Smooth muscle cell (in vitro differentiated cells): ENCODE measurements around the gene METTL22. TPM values are rescaled to one million over a fixed set of nuclear protein-coding genes. Genes with fewer than 3 reads are reported as not detected.

Experiments
- DNase-seq: peaks from one replicate; lab custom pipeline; 2025; ENCODE audit not compliant: unreplicated experiment; lab: John Stamatoyannopoulos, UW
- H2AFZ ChIP-seq: fragments of 200-600 bp; sonication (generic); 2 replicates; pipeline ENCODE4 v1.6.0; 2016; ENCODE audit warnings: antibody characterized with exemption, low read depth, mild to moderate bottlenecking
- H3F3A ChIP-seq: fragments of 200-600 bp; sonication (generic); 2 replicates; pipeline ENCODE4 v1.6.0; 2017; ENCODE audit warnings: antibody characterized with exemption, low read depth
- H3K27ac ChIP-seq: fragments of 200-600 bp; sonication (generic); 2 replicates; pipeline ENCODE4 v1.5.1; 2016; ENCODE audit warnings: low read depth, mild to moderate bottlenecking
- H3K27me3 ChIP-seq: fragments of 200-600 bp; sonication (generic); 2 replicates; pipeline ENCODE4 v1.6.1; 2016; ENCODE audit warnings: low read depth, mild to moderate bottlenecking
- H3K36me3 ChIP-seq: fragments of 200-600 bp; sonication (generic); 2 replicates; pipeline ENCODE4 v1.5.1; 2016; ENCODE audit warnings: low read depth
- H3K4me1 ChIP-seq: fragments of 200-600 bp; sonication (generic); 2 replicates; pipeline ENCODE4 v1.5.1; 2016; ENCODE audit warnings: low read depth
- H3K4me2 ChIP-seq: fragments of 200-600 bp; sonication (generic); 2 replicates; pipeline ENCODE4 v1.6.0; 2016; ENCODE audit warnings: mild to moderate bottlenecking
- H3K4me3 ChIP-seq: fragments of 200-600 bp; sonication (generic); 2 replicates; pipeline ENCODE4 v1.5.1; 2016; ENCODE audit warnings: mild to moderate bottlenecking
- H3K79me2 ChIP-seq: fragments of 200-600 bp; sonication (generic); 2 replicates; pipeline ENCODE4 v1.6.0; 2016; ENCODE audit warnings: low read depth, mild to moderate bottlenecking
- H3K9ac ChIP-seq: fragments of 200-600 bp; sonication (generic); 2 replicates; pipeline ENCODE4 v1.6.0; 2016; ENCODE audit warnings: low read depth
- H3K9me3 ChIP-seq: fragments of 200-600 bp; sonication (generic); replicated peaks from 2 replicates; pipeline ENCODE4 v1.5.1; 2016; ENCODE audit warnings: low read depth
- H4K20me1 ChIP-seq: fragments of 200-600 bp; sonication (generic); 2 replicates; pipeline ENCODE4 v1.6.0; 2016; ENCODE audit warnings: low read depth
- WGBS: methylation state at CpG from one replicate; pipeline ENCODE4 v1.1.7; 2016; ENCODE audit warnings: low lambda C conversion rate; 5-methylcytosine and 5-hydroxymethylcytosine counted together
- polyA plus RNA-seq: library from polyadenylated mRNA; unstranded; fragments of >200 nt; fragmentation: Nextera tagmentation; extraction: Ambion mirVana; gene quantifications from 2 replicates; pipeline ENCODE4 v1.2.1, GENCODE V29; 2016
- total RNA-seq: library from RNA; depleted of rRNA; stranded (reverse); fragments of >200 nt; gene quantifications from 2 replicates; pipeline ENCODE4 v1.2.3, GENCODE V29; 2014
- TF ChIP-seq, protein P1 (sequence below): fragments of 200-600 bp; sonication (generic); IDR thresholded peaks from 2 replicates; pipeline ENCODE4 v1.5.1; 2017; ENCODE audit warnings: borderline replicate concordance, mild to moderate bottlenecking, antibody characterized with exemption; ENCODE audit not compliant: insufficient read depth, poor library complexity, severe bottlenecking

METTL22 gene
- total and polyA plus RNA-seq, 2 experiments from 2014 or later: 19.2 to 37.4 TPM

DNA sequence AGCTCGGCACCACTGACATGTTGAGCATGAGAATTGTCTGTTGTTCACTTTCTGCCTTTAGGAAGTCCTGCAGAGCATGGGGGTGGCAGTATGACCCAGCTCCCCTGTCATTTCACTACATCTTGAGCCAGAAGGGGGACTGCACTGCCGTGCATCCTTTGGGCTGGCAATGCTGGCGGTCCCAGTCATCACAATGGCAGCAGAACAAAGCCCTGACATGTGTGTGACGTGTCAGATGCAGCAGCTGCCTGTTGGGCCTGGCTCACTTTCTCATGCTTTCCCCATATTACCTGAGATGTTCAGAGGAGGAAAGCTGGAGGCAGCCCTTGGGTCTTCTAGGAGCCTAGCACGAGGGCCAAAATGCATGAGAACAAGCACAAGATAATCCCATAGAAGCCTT lies 46.6 kb downstream of the METTL22 start:
- Histone ChIP-seq H3K4me1 (no peaks in the 10 kb centered on the region), H4K20me1 (no peaks in the 10 kb centered on the region)
- WGBS: 85% methylated on average over 5 of the region's 5 CpGs

GRCh38 chr16:8669481-8669880 lies 48.0 kb downstream of the METTL22 start:
- H4K20me1 ChIP-seq: no peaks in the 10 kb centered on the region
- TF ChIP-seq, protein P1, sequence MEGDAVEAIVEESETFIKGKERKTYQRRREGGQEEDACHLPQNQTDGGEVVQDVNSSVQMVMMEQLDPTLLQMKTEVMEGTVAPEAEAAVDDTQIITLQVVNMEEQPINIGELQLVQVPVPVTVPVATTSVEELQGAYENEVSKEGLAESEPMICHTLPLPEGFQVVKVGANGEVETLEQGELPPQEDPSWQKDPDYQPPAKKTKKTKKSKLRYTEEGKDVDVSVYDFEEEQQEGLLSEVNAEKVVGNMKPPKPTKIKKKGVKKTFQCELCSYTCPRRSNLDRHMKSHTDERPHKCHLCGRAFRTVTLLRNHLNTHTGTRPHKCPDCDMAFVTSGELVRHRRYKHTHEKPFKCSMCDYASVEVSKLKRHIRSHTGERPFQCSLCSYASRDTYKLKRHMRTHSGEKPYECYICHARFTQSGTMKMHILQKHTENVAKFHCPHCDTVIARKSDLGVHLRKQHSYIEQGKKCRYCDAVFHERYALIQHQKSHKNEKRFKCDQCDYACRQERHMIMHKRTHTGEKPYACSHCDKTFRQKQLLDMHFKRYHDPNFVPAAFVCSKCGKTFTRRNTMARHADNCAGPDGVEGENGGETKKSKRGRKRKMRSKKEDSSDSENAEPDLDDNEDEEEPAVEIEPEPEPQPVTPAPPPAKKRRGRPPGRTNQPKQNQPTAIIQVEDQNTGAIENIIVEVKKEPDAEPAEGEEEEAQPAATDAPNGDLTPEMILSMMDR: no peak
- no peak overlapping the region for H3K9ac ChIP-seq
- H3K27ac ChIP-seq: no peak overlapping the region
- H3K4me1 ChIP-seq: peaks cover 5% of the 10 kb centered on the region
- no peak overlapping the region for H3K4me3 ChIP-seq
- DNase-seq: no peak
- no peaks in the 10 kb centered on the region for H3K36me3 ChIP-seq
- H3K79me2 ChIP-seq: no peaks in the 10 kb centered on the region
- no peaks in the 10 kb centered on the region for H3F3A ChIP-seq
- no peaks in the 10 kb centered on the region for H3K27me3 ChIP-seq
- H3K9me3 ChIP-seq: no peaks in the 10 kb centered on the region
- no peak overlapping the region for H2AFZ ChIP-seq
- WGBS: 84% methylated on average over 1 of the region's 1 CpG
- H3K4me2 ChIP-seq: no peak overlapping the region

More for the DNA sequence above, 46.6 kb downstream of the METTL22 start:
- H3K79me2 ChIP-seq: no peaks in the 10 kb centered on the region
- H2AFZ ChIP-seq: no peak overlapping the region
- DNase-seq: no peak
- H3K9ac ChIP-seq: no peak overlapping the region
- no peaks in the 10 kb centered on the region for H3K9me3 ChIP-seq
- TF ChIP-seq, protein P1: no peak
- no peaks in the 10 kb centered on the region for H3K27me3 ChIP-seq
- H3K36me3 ChIP-seq: no peaks in the 10 kb centered on the region
- H3K4me2 ChIP-seq: no peak overlapping the region
- H3K4me3 ChIP-seq: no peak overlapping the region
- no peaks in the 10 kb centered on the region for H3F3A ChIP-seq
- H3K27ac ChIP-seq: no peak overlapping the region

- H3F3A ChIP-seq: no peaks in the 10 kb centered on the region
- H3K4me3 ChIP-seq: no peak overlapping the region
- no peaks in the 10 kb centered on the region for H3K9me3 ChIP-seq
- no peak overlapping the region for H3K4me2 ChIP-seq
- no peak overlapping the region for H2AFZ ChIP-seq
- no peak overlapping the region for H3K27ac ChIP-seq
- peaks cover 5% of the 10 kb centered on the region for H3K4me1 ChIP-seq
- no peaks in the 10 kb centered on the region for H4K20me1 ChIP-seq
- no peaks in the 10 kb centered on the region for H3K79me2 ChIP-seq
- TF ChIP-seq, protein P1: no peak
- no peaks in the 10 kb centered on the region for H3K27me3 ChIP-seq
- 73% methylated on average over 1 of the region's 1 CpG for WGBS
- H3K9ac ChIP-seq: no peak overlapping the region
- DNase-seq: no peak
- H3K36me3 ChIP-seq: no peaks in the 10 kb centered on the region
These were observed 48.6 kb downstream of the METTL22 start for GRCh38 chr16:8670014-8670560.
